ENCODE data around the gene SLC8A3. TPM values are rescaled to one million over a fixed set of nuclear protein-coding genes. Genes with fewer than 3 reads are reported as not detected.

The SLC8A3 gene
- total and polyA plus RNA-seq, 2 donors (not counting 3 experiments of a cell fraction or from before 2014, with no cell fraction given): not detected

GRCh38 chr14:70064136-70064865 is 124.5 kb downstream of the SLC8A3 start:
- H2AFZ ChIP-seq (ENCODE audit: low read depth, low read length): no peak overlapping the region
- no peak overlapping the region for H3K4me2 ChIP-seq (ENCODE audit: insufficient read depth, low read length)
- BruUV-seq (replicated peaks): no TSS peak
- DNase-seq (ENCODE audit: low read depth, low spot score) (no peak), FAIRE-seq (no peak)
- H3K27me3 ChIP-seq (ENCODE audit: control insufficient read depth in 2 of 2, insufficient read depth in 2 of 2, low read length in 2 of 2): no peaks in the 10 kb centered on the region
- H3K9ac ChIP-seq (replicated peaks; ENCODE audit: extremely low read depth, insufficient read depth, low read length): no peak overlapping the region
- H3K36me3 ChIP-seq (ENCODE audit: control insufficient read depth in 2 of 2, extremely low read depth in 1 of 2, insufficient read depth in 2 of 2, low read length in 2 of 2): no peaks in the 10 kb centered on the region
- H3K27ac ChIP-seq (ENCODE audit: insufficient read depth, low read depth, low read length): no peak overlapping the region
- dilution Hi-C loops (cut with MboI; ENCODE audit: extremely low pct_ligation_motif_present, low sequenced_read_pairs) (no loop called here), intact Hi-C loops (cut with micrococcal nuclease) (no loop called here)
- ChIA-PET POLR2A (no interaction called here), CTCF (interaction anchor here (2.3 kb wide), 1 partner anchor 10 kb away, joined by 6 read pairs; no protein-coding TSS in a partner anchor)
- H3K4me1 ChIP-seq (ENCODE audit: control insufficient read depth, extremely low read depth, insufficient read depth, low read length): no peaks in the 10 kb centered on the region
- H3K4me3 ChIP-seq (replicated peaks in 1 of 3; ENCODE audit: insufficient read depth in 1 of 3, low read depth in 1 of 3, low read length in 3 of 3): no peak overlapping the region
- no peaks in the 10 kb centered on the region for H3K9me1 ChIP-seq (replicated peaks; ENCODE audit: control insufficient read depth, extremely low read depth, insufficient read depth, low read length)
- TF ChIP-seq EZH2 (IDR thresholded peaks at IDR 0.05; ENCODE audit: borderline replicate concordance, low read depth, low read length, severe bottlenecking) (no peak), JUN (IDR thresholded peaks at IDR 0.05; ENCODE audit: borderline replicate concordance, insufficient read depth, insufficient read length, low read depth) (no peak), CTCF (IDR thresholded peaks at IDR 0.05; ENCODE audit: extremely low read depth in 1 of 2, insufficient read depth in 1 of 2, low read depth in 1 of 2, low read length in 2 of 2) (no peak), MAX (IDR thresholded peaks at IDR 0.05; ENCODE audit: insufficient read depth, insufficient read length) (no peak), POLR2A (IDR thresholded peaks at IDR 0.05; ENCODE audit: low read depth, low read length) (no peak), FOS (IDR thresholded peaks at IDR 0.05; ENCODE audit: borderline replicate concordance, insufficient read depth, low read length) (no peak), MYC (IDR thresholded peaks at IDR 0.05; ENCODE audit: low read depth, low read length) (no peak), POLR2AphosphoS5 (IDR thresholded peaks at IDR 0.05; ENCODE audit: insufficient read depth, low read depth, low read length) (no peak), GATA2 (IDR thresholded peaks at IDR 0.05; ENCODE audit: insufficient read depth, insufficient read length, low read depth, low read length) (no peak)
- H3K79me2 ChIP-seq (ENCODE audit: control insufficient read depth, insufficient read depth, low read length): no peaks in the 10 kb centered on the region
- H4K20me1 ChIP-seq (replicated peaks; ENCODE audit: control insufficient read depth, extremely low read depth, insufficient read depth, low read length): no peaks in the 10 kb centered on the region
- no peaks in the 10 kb centered on the region for H3K9me3 ChIP-seq (replicated peaks; ENCODE audit: control insufficient read depth, insufficient read depth, low read length)

All from endothelial cell of umbilical vein (primary cell).